ENCODE results near the gene BABAM2. TPM values are rescaled to one million over a fixed set of nuclear protein-coding genes. Genes with fewer than 3 reads are reported as not detected.

The BABAM2 gene
- total and polyA plus RNA-seq, 9 of the 15 experiments (the other 6 are each of a cell fraction or from before 2014, with no cell fraction given): 10.9 to 37.4 (median 25.6) TPM

DNA sequence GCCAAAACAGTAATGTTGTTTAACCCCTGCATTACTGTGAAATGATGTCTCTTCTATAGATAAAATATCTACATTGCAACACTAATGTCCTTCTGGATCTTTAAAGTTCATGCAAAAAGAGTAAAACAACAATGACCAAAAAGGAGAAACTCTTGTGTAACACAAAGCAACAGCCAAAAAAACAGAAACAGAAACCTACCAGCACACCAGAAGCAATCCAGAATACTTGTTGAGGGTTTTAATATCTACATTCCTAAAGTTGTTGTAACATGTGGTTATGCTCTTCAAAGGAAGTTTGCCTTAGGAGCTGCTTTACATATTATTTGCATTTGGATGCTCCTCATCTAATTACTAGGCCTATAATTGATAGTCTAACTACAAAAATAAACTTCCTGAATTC lies 157.2 kb downstream of the BABAM2 start:
- BruUV-seq (replicated peaks): no TSS peak
- no peaks in the 10 kb centered on the region for H4K20me1 ChIP-seq (replicated peaks; ENCODE audit: control insufficient read depth, insufficient read depth, low read length)
- H3K4me2 ChIP-seq (ENCODE audit: insufficient read depth, low read length): no peak overlapping the region
- TF ChIP-seq SMARCB1 (IDR thresholded peaks at IDR 0.05; ENCODE audit: insufficient read length, low read depth) (no peak), HDGF (IDR thresholded peaks at IDR 0.05) (no peak), RBM25 (IDR thresholded peaks at IDR 0.05; ENCODE audit: low read depth, low read length, severe bottlenecking) (no peak), STAG1 (CRISPR knock-in tag; IDR thresholded peaks at IDR 0.05; ENCODE audit: borderline replicate concordance) (no peak), HMG20A (CRISPR knock-in tag; conservative IDR thresholded peaks at IDR 0.05) (no peak), TCF3 (CRISPR knock-in tag; IDR thresholded peaks at IDR 0.05) (no peak), OTX1 (CRISPR knock-in tag; IDR thresholded peaks at IDR 0.05) (no peak), HLTF (IDR thresholded peaks at IDR 0.05) (no peak), GATAD2B (IDR thresholded peaks at IDR 0.05; ENCODE audit: borderline replicate concordance) (no peak), ZNF12 (CRISPR knock-in tag; IDR thresholded peaks at IDR 0.05) (no peak), NR2C1 (IDR thresholded peaks at IDR 0.05) (no peak), NR2C1 (tag; IDR thresholded peaks at IDR 0.05) (no peak), SP1 (CRISPR knock-in tag; IDR thresholded peaks at IDR 0.05) (no peak), ZZZ3 (IDR thresholded peaks at IDR 0.05) (no peak), RCOR1 (IDR thresholded peaks at IDR 0.05; ENCODE audit: borderline replicate concordance in 1 of 2, low read depth in 2 of 2, low read length in 2 of 2) (no peak), POLR2A (conservative IDR thresholded peaks at IDR 0.05) (no peak)
- TF ChIP-seq, protein P1, sequence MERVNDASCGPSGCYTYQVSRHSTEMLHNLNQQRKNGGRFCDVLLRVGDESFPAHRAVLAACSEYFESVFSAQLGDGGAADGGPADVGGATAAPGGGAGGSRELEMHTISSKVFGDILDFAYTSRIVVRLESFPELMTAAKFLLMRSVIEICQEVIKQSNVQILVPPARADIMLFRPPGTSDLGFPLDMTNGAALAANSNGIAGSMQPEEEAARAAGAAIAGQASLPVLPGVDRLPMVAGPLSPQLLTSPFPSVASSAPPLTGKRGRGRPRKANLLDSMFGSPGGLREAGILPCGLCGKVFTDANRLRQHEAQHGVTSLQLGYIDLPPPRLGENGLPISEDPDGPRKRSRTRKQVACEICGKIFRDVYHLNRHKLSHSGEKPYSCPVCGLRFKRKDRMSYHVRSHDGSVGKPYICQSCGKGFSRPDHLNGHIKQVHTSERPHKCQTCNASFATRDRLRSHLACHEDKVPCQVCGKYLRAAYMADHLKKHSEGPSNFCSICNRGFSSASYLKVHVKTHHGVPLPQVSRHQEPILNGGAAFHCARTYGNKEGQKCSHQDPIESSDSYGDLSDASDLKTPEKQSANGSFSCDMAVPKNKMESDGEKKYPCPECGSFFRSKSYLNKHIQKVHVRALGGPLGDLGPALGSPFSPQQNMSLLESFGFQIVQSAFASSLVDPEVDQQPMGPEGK (CRISPR knock-in tag; IDR thresholded peaks at IDR 0.05; ENCODE audit: borderline replicate concordance): no peak
- TF ChIP-seq, protein P2, sequence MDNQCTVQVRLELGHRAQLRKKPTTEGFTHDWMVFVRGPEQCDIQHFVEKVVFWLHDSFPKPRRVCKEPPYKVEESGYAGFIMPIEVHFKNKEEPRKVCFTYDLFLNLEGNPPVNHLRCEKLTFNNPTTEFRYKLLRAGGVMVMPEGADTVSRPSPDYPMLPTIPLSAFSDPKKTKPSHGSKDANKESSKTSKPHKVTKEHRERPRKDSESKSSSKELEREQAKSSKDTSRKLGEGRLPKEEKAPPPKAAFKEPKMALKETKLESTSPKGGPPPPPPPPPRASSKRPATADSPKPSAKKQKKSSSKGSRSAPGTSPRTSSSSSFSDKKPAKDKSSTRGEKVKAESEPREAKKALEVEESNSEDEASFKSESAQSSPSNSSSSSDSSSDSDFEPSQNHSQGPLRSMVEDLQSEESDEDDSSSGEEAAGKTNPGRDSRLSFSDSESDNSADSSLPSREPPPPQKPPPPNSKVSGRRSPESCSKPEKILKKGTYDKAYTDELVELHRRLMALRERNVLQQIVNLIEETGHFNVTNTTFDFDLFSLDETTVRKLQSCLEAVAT (IDR thresholded peaks at IDR 0.05): no peak
- intact Hi-C loops (cut with micrococcal nuclease) (no loop called here), in situ Hi-C loops (cut with MboI) (no loop called here)
- no peaks in the 10 kb centered on the region for H3K27me3 ChIP-seq (ENCODE audit: control insufficient read depth in 2 of 2, insufficient read depth in 2 of 2, low read length in 2 of 2)
- H3K36me3 ChIP-seq (ENCODE audit: control insufficient read depth, insufficient read depth, low read length): no peaks in the 10 kb centered on the region
- no peaks in the 10 kb centered on the region for H3K9me3 ChIP-seq (replicated peaks; ENCODE audit: control insufficient read depth, insufficient read depth, low read depth, low read length)
- H3K9ac ChIP-seq (ENCODE audit: insufficient read depth in 1 of 2, low read depth in 2 of 2, low read length in 2 of 2): no peak overlapping the region
- no peak overlapping the region for H3K4me3 ChIP-seq
- H3K9me1 ChIP-seq (ENCODE audit: control insufficient read depth, insufficient read depth, low read length): no peaks in the 10 kb centered on the region
- ChIA-PET POLR2A (interaction anchor here (1.6 kb wide), 1 partner anchor 32 kb away, joined by 4 read pairs; no protein-coding TSS in a partner anchor), CTCF (ENCODE audit: low intra/inter-chr PET ratio) (no interaction called here)
- H3K27ac ChIP-seq (ENCODE audit: extremely low read depth, low read depth, low read length): no peak overlapping the region
- no peaks in the 10 kb centered on the region for H3K79me2 ChIP-seq (ENCODE audit: control insufficient read depth, insufficient read depth, low read length)
- no peak overlapping the region for H2AFZ ChIP-seq (ENCODE audit: low read depth, low read length)
- no peak for FAIRE-seq
- ATAC-seq: no peak
- DNase-seq (ENCODE audit: extremely low read depth in 1 of 4, low spot score in 3 of 4): no peak
- no peaks in the 10 kb centered on the region for H3K4me1 ChIP-seq (replicated peaks in 1 of 2; ENCODE audit: control insufficient read depth in 2 of 2, insufficient read depth in 2 of 2, low read length in 2 of 2)
